IPS-NIHi7 (cell line): Measurements from ENCODE around the gene BNC2.

ENCODE experiments used
- DNase-seq: peaks from one replicate; pipeline ENCODE4 v3.0.0; 2012; ENCODE audit warnings: mixed read lengths; ENCODE audit errors: extremely low spot score

Gene BNC2

GRCh38 chr9:16755467-16756160, 114.9 kb downstream of the BNC2 start:
- DNase-seq: no peak

DNA sequence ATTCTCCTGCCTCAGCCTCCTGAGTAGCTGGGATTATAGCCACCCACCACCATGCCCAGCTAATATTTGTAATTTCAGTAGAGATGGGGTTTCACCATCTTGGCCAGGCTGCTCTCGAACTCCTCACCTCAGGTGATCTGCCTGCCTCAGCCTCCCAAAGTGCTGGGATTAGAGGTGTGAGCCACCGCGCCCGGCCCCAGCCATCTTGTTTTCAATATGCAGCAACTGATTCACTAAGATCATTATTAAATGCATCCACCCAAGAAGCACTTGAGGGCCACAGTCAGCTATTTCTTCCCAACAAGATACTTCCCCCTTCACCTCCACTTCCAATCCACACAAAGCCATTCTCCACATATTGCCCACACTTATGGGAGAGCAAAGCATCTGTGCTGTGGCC, 115.8 kb downstream of the BNC2 start:
- DNase-seq: no peak

DNA sequence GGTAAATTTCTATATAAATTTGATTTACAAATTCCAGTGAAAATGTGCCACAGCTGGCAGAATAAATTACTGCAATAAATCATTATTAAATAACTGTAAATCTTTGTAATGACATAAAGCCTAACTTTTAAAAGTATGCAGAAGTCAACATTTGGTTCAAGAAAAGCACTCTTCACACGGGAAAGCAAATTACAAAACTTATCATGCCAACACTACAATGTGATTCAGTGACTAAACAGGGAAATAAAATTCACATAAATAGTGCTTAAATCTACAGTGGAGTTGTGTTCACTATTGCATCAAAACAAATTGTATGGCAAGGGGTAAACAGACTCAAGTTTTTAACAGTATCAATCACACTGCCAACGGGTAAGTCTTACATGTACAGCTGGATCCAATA, 117.2 kb downstream of the BNC2 start:
- DNase-seq: no peak

DNA sequence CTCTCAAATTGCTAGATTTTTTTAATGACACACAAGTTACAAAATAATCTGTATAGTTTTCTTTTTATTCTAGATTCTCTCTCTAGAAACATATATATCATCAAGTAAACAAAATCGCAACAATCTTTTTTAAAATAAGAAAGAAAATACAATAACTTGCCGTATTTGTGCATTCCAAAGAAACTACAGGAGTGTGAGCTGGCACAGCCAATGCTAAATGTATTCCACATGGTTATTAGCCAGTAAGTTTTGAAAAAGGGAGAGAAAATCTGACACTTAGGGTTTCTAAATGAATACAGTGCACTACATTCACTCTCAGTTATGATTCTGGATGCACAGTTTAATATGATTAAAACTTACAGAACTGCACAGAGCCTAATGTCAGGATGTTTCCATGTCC, 117.9 kb downstream of the BNC2 start:
- DNase-seq: no peak

DNA sequence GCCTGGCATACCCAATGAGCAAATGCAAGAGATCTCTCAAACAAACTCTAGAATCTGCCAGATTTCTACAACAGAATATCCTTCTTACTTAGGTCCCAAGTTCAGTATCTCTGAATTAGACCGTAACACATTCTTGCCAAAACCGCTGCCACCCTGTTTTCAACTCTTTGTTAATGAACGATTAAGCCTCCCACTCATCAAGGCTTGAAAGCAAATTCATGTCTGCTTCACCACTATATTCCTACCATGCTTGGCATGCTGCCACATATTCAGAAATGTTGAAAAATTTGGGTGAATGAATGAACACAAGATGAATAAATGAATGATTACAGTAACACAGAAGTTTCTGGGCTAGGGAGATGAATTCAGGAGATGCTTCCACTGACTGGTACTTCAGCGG, 119.9 kb downstream of the BNC2 start:
- no peak for DNase-seq

DNA sequence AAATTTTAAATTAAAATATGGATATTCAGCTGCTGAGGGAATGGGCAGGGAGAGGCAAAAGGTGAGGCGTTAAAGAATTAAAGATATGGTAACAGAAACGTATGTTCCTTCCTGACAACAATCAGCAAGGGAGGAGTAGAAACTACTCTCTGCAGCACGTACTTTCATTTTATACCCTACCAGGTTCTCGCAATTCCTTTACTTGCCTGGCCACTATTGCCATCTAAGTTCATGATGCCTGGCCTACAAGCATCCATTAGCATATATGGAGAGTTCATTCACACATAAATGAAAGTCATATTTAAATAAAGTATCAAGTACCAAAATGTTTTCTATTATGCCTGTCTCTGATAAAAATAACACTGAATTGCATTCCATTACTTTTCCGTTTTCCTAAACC, 125.1 kb downstream of the BNC2 start:
- no peak for DNase-seq

GRCh38 chr9:16744394-16744793, 126.1 kb downstream of the BNC2 start:
- DNase-seq: no peak

DNA sequence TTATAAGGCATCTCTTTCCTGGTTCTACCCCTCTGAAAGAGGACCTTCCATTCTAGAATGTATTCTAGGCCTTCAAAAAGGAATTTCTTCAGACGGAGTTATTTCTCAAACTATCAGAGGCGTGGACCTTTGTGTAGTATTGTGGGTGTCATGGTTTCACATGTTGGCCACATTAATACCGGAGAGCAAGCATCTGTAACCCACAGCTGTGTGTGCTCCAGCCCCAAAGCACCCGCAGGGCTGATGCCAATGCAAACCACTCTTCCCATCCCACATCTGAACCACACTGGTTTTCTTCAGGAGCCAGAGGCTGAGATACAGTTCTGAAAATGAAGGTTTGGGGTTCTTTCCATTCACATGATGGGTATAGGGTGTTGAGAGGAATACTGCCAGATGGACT, 127.1 kb downstream of the BNC2 start:
- DNase-seq: no peak

DNA sequence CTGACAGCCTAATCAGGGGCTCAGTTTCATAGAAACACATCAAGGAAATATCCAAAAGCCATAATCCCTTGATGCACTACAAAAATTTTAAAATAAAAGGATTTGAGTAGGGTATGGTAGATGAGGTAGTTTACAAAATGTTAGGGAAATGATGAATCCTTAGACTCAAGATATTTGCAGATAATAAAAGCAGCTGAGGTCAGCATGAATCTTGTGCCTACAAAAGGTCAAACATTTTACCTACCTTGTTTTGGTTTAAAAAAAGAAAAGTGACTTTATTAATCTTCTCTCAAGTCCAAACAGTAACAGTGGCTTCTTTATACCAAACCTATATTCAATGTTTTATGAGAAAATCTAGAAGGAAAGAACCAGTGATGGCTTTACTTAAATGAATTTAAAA, 135.5 kb downstream of the BNC2 start:
- DNase-seq: no peak

DNA sequence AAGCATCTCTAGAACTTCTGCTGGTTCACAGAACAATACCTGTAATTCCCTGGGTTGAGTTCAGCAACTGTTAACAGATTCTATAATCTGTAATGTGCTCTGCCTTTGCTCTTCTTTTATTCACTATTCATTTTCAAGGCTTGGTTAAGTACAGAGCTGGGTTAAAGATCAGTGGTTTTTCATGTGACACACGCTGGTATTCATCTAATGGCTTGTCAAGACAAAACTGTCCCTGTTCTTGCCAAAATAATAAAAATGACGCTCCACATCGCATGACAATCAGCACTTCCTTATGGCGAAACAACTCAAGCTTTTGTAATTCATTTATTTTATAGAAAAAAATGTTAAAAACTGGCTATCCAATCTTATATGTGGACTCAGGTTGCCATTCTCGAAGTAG, 137.9 kb downstream of the BNC2 start:
- no peak for DNase-seq

DNA sequence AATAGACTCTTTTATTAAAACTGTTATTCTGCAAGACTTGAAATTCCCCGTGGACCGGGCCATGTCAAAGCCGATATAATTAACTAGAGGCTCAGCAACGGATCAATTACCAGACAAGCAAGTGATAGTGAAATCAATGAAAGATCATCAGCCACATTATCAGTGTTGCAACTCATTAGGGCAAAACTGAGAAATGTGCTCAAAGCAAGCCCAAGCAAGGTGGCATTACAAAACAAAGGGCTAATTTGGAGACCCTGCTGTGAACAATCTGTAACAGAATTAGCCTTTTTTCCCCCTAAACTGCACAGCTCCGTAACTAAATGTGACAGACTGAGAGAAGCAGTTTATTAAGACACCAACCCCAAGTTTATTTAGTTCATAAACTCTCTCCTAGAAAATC, 140.3 kb downstream of the BNC2 start:
- DNase-seq: no peak

- DNase-seq: no peak
These were observed 140.8 kb downstream of the BNC2 start for GRCh38 chr9:16729651-16730050.

- DNase-seq: no peak
These were observed 142.3 kb downstream of the BNC2 start for GRCh38 chr9:16728137-16728508.

DNA sequence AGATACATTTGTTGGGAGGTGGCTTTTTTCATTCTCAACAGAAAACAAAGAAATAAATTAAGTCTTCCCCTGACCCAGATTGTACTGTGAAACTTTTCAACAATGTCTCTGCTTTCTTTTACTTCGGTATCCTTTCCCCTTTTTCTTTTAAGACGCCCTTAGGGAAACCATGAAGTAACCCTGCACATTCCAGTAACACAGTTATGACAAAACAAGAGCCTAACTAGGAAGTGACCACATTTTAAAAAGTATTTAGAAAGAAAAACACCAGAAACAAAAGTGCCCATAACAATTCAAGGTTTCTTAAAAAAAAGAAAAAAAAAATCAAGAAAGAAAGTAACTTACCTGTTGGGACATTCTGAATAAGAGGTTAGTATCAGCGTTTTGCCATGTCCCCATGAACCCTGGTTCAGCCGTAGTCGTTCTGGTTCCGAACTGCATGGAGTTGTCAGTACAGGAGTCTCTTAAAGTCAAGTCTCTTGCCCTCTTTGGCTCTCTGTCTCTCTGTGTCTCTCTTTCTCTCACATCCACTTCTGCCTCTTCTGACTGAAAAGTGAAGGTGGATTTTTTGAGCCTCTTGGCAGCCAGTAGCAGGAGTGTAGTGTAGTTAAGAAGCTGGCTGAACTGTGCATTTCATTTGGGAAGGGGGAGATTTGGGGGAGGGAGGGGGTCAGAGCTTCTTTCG, 142.9 kb downstream of the BNC2 start:
- no peak for DNase-seq

DNA sequence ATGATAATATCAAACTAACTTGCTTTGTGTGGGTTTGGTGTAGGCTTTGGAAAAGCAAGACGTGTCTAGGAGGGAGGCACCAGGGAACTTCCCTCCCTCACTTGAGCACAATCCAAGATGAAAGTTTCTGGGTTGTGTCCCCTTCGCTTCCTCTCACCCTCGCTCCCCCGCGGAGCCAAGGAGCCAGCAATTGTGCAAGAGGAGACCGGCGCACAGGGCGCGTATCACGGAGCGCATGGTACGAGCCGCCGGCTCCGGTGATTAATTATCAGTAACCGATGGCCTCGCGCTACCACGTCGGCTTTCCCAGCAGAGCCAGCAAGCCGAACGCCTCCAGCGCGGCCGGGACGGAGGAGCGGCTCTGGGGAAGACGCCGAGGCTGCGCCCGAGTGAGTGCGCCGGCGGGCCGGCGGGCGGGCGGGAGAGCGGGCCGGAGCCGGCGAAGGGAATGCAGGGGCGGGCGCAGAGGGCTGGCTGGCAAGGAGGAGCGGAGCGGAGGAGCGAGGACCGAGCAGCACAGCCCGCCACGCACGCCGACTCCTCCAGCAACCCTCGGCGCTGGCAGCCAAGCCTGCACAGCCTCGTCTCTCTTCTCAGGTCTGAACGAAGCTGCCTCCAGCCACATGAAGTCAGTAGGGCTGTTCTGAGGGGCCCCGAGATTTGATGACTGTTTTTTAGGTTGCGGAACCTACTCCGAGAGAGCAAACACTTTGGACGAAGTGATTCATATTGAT, 143.6 kb downstream of the BNC2 start:
- DNase-seq: peak; percentile 77

DNA sequence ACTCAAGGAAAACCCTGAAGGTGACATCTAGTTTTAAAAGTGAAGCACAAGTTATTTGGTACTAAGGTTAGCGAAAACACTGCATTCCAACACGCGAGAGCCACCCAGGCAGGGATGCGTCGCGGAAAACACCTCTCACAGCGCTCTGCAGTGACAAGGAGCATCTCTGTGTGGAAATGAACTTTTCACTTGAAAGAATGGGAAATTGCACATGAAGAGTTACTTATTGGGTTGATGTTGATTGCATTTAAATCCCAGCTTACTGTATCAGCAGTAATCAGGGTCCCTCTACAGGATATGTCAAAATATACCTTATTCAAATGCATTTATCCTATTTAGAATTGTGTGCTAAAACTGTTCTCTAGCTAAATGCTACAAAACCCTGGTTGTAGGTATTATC, 144.4 kb downstream of the BNC2 start:
- no peak for DNase-seq

GRCh38 chr9:16725066-16725465, 145.4 kb downstream of the BNC2 start:
- no peak for DNase-seq

GRCh38 chr9:16721972-16722371, 148.5 kb downstream of the BNC2 start:
- DNase-seq: no peak

- DNase-seq: no peak
These were observed 150.1 kb downstream of the BNC2 start for GRCh38 chr9:16720386-16720785.

DNA sequence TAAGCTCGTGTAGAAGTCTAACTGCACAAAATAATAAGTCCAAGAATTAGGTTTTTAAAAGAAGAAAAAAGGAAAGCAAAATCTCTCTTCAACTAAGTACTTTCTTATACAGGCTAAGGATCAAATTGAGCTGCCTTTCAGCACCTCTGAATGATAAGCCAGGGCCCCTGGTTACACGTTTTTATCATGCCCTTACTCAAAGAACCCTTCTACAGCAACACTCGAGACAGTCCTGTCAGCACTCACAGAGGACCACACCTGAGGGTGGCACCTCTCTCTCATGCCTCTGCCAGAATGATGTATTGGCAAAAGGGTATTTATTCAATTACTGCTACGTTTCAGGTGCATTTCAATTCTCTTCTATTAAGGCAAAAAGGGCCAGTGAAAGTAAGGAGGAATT, 150.5 kb downstream of the BNC2 start:
- DNase-seq: no peak

GRCh38 chr9:16718952-16719351, 151.5 kb downstream of the BNC2 start:
- no peak for DNase-seq

GRCh38 chr9:16718296-16718695, 152.2 kb downstream of the BNC2 start:
- DNase-seq: no peak

DNA sequence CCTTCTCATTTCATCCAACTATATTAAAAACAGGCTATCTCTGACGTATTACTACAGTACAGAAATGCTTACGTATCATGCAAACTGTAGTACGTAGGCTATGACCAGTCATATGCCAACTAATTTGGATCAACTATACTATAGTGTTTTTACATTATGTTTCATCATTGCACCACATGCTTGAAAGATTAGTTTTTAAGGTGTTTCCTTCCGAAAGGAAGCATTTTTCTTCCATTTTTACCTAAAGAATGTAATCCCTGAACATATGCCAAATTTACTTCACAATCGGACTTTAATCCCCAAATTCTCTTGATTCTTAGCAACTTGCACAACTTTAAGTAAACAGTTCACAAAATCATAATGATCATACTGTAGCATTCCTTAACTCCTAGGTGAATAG, 153.9 kb downstream of the BNC2 start:
- no peak for DNase-seq
